ENCODE results near the gene RAX2. TPM values are rescaled to one million over a fixed set of nuclear protein-coding genes. Genes with fewer than 3 reads are reported as not detected.

RAX2 gene
- total RNA-seq, 1 donor from 2014 or later, result not detected

- no peak overlapping the region for H3K9ac ChIP-seq (ENCODE audit: low read depth in 1 of 3, low read length in 3 of 3)
- peaks cover 0 to 8% (median 2%) of the 10 kb centered on the region in 3 donors for H3K4me1 ChIP-seq (ENCODE audit: control insufficient read depth in 3 of 3, insufficient read depth in 3 of 3, low read length in 3 of 3)
- H3K36me3 ChIP-seq (ENCODE audit: control insufficient read depth in 3 of 3, insufficient read depth in 3 of 3, low read length in 3 of 3), result no peaks in the 10 kb centered on the region
- peaks cover 34 to 62% (median 45%) of the 10 kb centered on the region in 3 donors for H3K27me3 ChIP-seq (ENCODE audit: control insufficient read depth in 3 of 3, insufficient read depth in 3 of 3, low read length in 3 of 3)
- no peak overlapping the region for H3K27ac ChIP-seq (ENCODE audit: low read depth, low read length)
- H3K9me3 ChIP-seq (ENCODE audit: control insufficient read depth in 3 of 3, low read length in 3 of 3), result peaks cover 0 to 5% (median 4%) of the 10 kb centered on the region in 3 donors
- no peak overlapping the region for H3K4me3 ChIP-seq (ENCODE audit: low read length in 3 of 3)
Observed at GRCh38 chr19:3803986-3804385, 32.0 kb upstream of the RAX2 start.

GRCh38 chr19:3803114-3803888, 31.3 kb upstream of the RAX2 start:
- H3K9me3 ChIP-seq (ENCODE audit: control insufficient read depth in 3 of 3, low read length in 3 of 3), result peaks cover 0 to 5% (median 4%) of the 10 kb centered on the region in 3 donors
- H3K4me3 ChIP-seq (ENCODE audit: low read length in 3 of 3), result no peak overlapping the region
- H3K9ac ChIP-seq (ENCODE audit: low read depth in 1 of 3, low read length in 3 of 3), result no peak overlapping the region
- peaks cover 33 to 61% (median 46%) of the 10 kb centered on the region in 3 donors for H3K27me3 ChIP-seq (ENCODE audit: control insufficient read depth in 3 of 3, insufficient read depth in 3 of 3, low read length in 3 of 3)
- no peak overlapping the region for H3K27ac ChIP-seq (ENCODE audit: low read depth, low read length)
- H3K36me3 ChIP-seq (ENCODE audit: control insufficient read depth in 3 of 3, insufficient read depth in 3 of 3, low read length in 3 of 3), result no peaks in the 10 kb centered on the region
- peaks cover 0 to 8% (median 2%) of the 10 kb centered on the region in 3 donors for H3K4me1 ChIP-seq (ENCODE audit: control insufficient read depth in 3 of 3, insufficient read depth in 3 of 3, low read length in 3 of 3)

- H3K9ac ChIP-seq (ENCODE audit: low read depth in 1 of 3, low read length in 3 of 3), result no peak overlapping the region
- peaks cover 29 to 46% (median 46%) of the 10 kb centered on the region in 3 donors for H3K27me3 ChIP-seq (ENCODE audit: control insufficient read depth in 3 of 3, insufficient read depth in 3 of 3, low read length in 3 of 3)
- no peak overlapping the region for H3K4me3 ChIP-seq (ENCODE audit: low read length in 3 of 3)
- peaks cover 3 to 4% (median 3%) of the 10 kb centered on the region in 3 donors for H3K9me3 ChIP-seq (ENCODE audit: control insufficient read depth in 3 of 3, low read length in 3 of 3)
- H3K4me1 ChIP-seq (ENCODE audit: control insufficient read depth in 3 of 3, insufficient read depth in 3 of 3, low read length in 3 of 3), result peaks cover 0 to 8% (median 2%) of the 10 kb centered on the region in 3 donors
- no peaks in the 10 kb centered on the region for H3K36me3 ChIP-seq (ENCODE audit: control insufficient read depth in 3 of 3, insufficient read depth in 3 of 3, low read length in 3 of 3)
- no peak overlapping the region for H3K27ac ChIP-seq (ENCODE audit: low read depth, low read length)
Observed at GRCh38 chr19:3801412-3802096, 29.5 kb upstream of the RAX2 start.

- no peak overlapping the region for H3K4me3 ChIP-seq (ENCODE audit: low read length in 3 of 3)
- no peaks in the 10 kb centered on the region for H3K36me3 ChIP-seq (ENCODE audit: control insufficient read depth in 3 of 3, insufficient read depth in 3 of 3, low read length in 3 of 3)
- no peak overlapping the region for H3K9ac ChIP-seq (ENCODE audit: low read depth in 1 of 3, low read length in 3 of 3)
- H3K9me3 ChIP-seq (ENCODE audit: control insufficient read depth in 3 of 3, low read length in 3 of 3), result peaks cover 3 to 5% (median 3%) of the 10 kb centered on the region in 3 donors
- no peak overlapping the region for H3K27ac ChIP-seq (ENCODE audit: low read depth, low read length)
- peaks cover 0 to 8% (median 2%) of the 10 kb centered on the region in 3 donors for H3K4me1 ChIP-seq (ENCODE audit: control insufficient read depth in 3 of 3, insufficient read depth in 3 of 3, low read length in 3 of 3)
- peaks cover 29 to 46% (median 46%) of the 10 kb centered on the region in 3 donors for H3K27me3 ChIP-seq (ENCODE audit: control insufficient read depth in 3 of 3, insufficient read depth in 3 of 3, low read length in 3 of 3)
Observed at GRCh38 chr19:3800996-3801395, 29.0 kb upstream of the RAX2 start.

GRCh38 chr19:3798137-3798536, 26.1 kb upstream of the RAX2 start:
- Histone ChIP-seq H3K27ac (ENCODE audit: low read depth, low read length) (no peak overlapping the region), H3K27me3 (ENCODE audit: control insufficient read depth in 3 of 3, insufficient read depth in 3 of 3, low read length in 3 of 3) (peaks cover 21 to 33% (median 27%) of the 10 kb centered on the region in 3 donors), H3K4me1 (ENCODE audit: control insufficient read depth in 3 of 3, insufficient read depth in 3 of 3, low read length in 3 of 3) (peaks cover 0 to 8% (median 2%) of the 10 kb centered on the region in 3 donors), H3K9ac (ENCODE audit: low read depth in 1 of 3, low read length in 3 of 3) (no peak overlapping the region), H3K4me3 (ENCODE audit: low read length in 3 of 3) (no peak overlapping the region), H3K36me3 (ENCODE audit: control insufficient read depth in 3 of 3, insufficient read depth in 3 of 3, low read length in 3 of 3) (no peaks in the 10 kb centered on the region), H3K9me3 (ENCODE audit: control insufficient read depth in 3 of 3, low read length in 3 of 3) (peaks cover 3 to 5% (median 3%) of the 10 kb centered on the region in 3 donors)

GRCh38 chr19:3796358-3796757, 24.3 kb upstream of the RAX2 start:
- no peak overlapping the region for H3K27ac ChIP-seq (ENCODE audit: low read depth, low read length)
- H3K4me3 ChIP-seq (ENCODE audit: low read length in 3 of 3), result no peak overlapping the region
- H3K9me3 ChIP-seq (ENCODE audit: control insufficient read depth in 3 of 3, low read length in 3 of 3), result peaks cover 3 to 5% (median 3%) of the 10 kb centered on the region in 3 donors

GRCh38 chr19:3793799-3794198, 21.8 kb upstream of the RAX2 start:
- Histone ChIP-seq H3K27ac (ENCODE audit: low read depth, low read length) (no peak overlapping the region), H3K4me3 (ENCODE audit: low read length in 3 of 3) (no peak overlapping the region), H3K36me3 (ENCODE audit: control insufficient read depth in 3 of 3, insufficient read depth in 3 of 3, low read length in 3 of 3) (no peaks in the 10 kb centered on the region), H3K9ac (ENCODE audit: low read depth in 1 of 3, low read length in 3 of 3) (no peak overlapping the region), H3K27me3 (ENCODE audit: control insufficient read depth in 3 of 3, insufficient read depth in 3 of 3, low read length in 3 of 3) (peaks cover 8 to 12% (median 8%) of the 10 kb centered on the region in 3 donors), H3K9me3 (ENCODE audit: control insufficient read depth in 3 of 3, low read length in 3 of 3) (peaks cover 3 to 5% (median 3%) of the 10 kb centered on the region in 3 donors), H3K4me1 (ENCODE audit: control insufficient read depth in 3 of 3, insufficient read depth in 3 of 3, low read length in 3 of 3) (no peaks in the 10 kb centered on the region)

More at GRCh38 chr19:3796358-3796757, 24.3 kb upstream of the RAX2 start:
- H3K36me3 ChIP-seq (ENCODE audit: control insufficient read depth in 3 of 3, insufficient read depth in 3 of 3, low read length in 3 of 3), result no peaks in the 10 kb centered on the region
- no peak overlapping the region for H3K9ac ChIP-seq (ENCODE audit: low read depth in 1 of 3, low read length in 3 of 3)
- peaks cover 12 to 18% (median 14%) of the 10 kb centered on the region in 3 donors for H3K27me3 ChIP-seq (ENCODE audit: control insufficient read depth in 3 of 3, insufficient read depth in 3 of 3, low read length in 3 of 3)
- H3K4me1 ChIP-seq (ENCODE audit: control insufficient read depth in 3 of 3, insufficient read depth in 3 of 3, low read length in 3 of 3), result peaks cover 0 to 3% (median 1%) of the 10 kb centered on the region in 3 donors

GRCh38 chr19:3792114-3792513, 20.1 kb upstream of the RAX2 start:
- Histone ChIP-seq H3K27ac (ENCODE audit: low read depth, low read length) (no peak overlapping the region), H3K36me3 (ENCODE audit: control insufficient read depth in 3 of 3, insufficient read depth in 3 of 3, low read length in 3 of 3) (no peaks in the 10 kb centered on the region), H3K27me3 (ENCODE audit: control insufficient read depth in 3 of 3, insufficient read depth in 3 of 3, low read length in 3 of 3) (peaks cover 8 to 12% (median 8%) of the 10 kb centered on the region in 3 donors), H3K4me3 (ENCODE audit: low read length in 3 of 3) (no peak overlapping the region), H3K9ac (ENCODE audit: low read depth in 1 of 3, low read length in 3 of 3) (no peak overlapping the region), H3K4me1 (ENCODE audit: control insufficient read depth in 3 of 3, insufficient read depth in 3 of 3, low read length in 3 of 3) (no peaks in the 10 kb centered on the region), H3K9me3 (ENCODE audit: control insufficient read depth in 3 of 3, low read length in 3 of 3) (peaks cover 3 to 5% (median 3%) of the 10 kb centered on the region in 3 donors)

GRCh38 chr19:3790941-3791340, 18.9 kb upstream of the RAX2 start:
- H3K4me1 ChIP-seq (ENCODE audit: control insufficient read depth in 3 of 3, insufficient read depth in 3 of 3, low read length in 3 of 3), result no peaks in the 10 kb centered on the region
- no peaks in the 10 kb centered on the region for H3K9me3 ChIP-seq (ENCODE audit: control insufficient read depth in 3 of 3, low read length in 3 of 3)
- no peak overlapping the region for H3K9ac ChIP-seq (ENCODE audit: low read depth in 1 of 3, low read length in 3 of 3)

More at GRCh38 chr19:3790941-3791340, 18.9 kb upstream of the RAX2 start:
- Histone ChIP-seq H3K27me3 (ENCODE audit: control insufficient read depth in 3 of 3, insufficient read depth in 3 of 3, low read length in 3 of 3) (peaks cover 8 to 12% (median 8%) of the 10 kb centered on the region in 3 donors), H3K4me3 (ENCODE audit: low read length in 3 of 3) (no peak overlapping the region), H3K27ac (ENCODE audit: low read depth, low read length) (no peak overlapping the region), H3K36me3 (ENCODE audit: control insufficient read depth in 3 of 3, insufficient read depth in 3 of 3, low read length in 3 of 3) (no peaks in the 10 kb centered on the region)
